GM19455 (cell line): ENCODE results near the gene CA5B.
"Not testable (repeated sequence)": the region's sequence is repeated elsewhere in the genome, so short reads cannot be mapped to it uniquely, and the experiment has no call there.

ENCODE experiments used
- ATAC-seq: cut with Tn5 transposase; IDR thresholded peaks from one replicate; pipeline ENCODE4 v1.9.1; 2021; ENCODE audit not compliant: unreplicated experiment

CA5B gene, protein sequence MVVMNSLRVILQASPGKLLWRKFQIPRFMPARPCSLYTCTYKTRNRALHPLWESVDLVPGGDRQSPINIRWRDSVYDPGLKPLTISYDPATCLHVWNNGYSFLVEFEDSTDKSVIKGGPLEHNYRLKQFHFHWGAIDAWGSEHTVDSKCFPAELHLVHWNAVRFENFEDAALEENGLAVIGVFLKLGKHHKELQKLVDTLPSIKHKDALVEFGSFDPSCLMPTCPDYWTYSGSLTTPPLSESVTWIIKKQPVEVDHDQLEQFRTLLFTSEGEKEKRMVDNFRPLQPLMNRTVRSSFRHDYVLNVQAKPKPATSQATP

GRCh38 chrX:15737959-15738902 is at the start of gene CA5B:
Gene CA5B (plus strand): TSS chrX:15738270. CDS start chrX:15750024, 11,754 bp downstream.
- ATAC-seq, result peak; percentile 91

GRCh38 chrX:15694941-15695451 is 43.1 kb upstream of the CA5B start:
- no peak for ATAC-seq

DNA sequence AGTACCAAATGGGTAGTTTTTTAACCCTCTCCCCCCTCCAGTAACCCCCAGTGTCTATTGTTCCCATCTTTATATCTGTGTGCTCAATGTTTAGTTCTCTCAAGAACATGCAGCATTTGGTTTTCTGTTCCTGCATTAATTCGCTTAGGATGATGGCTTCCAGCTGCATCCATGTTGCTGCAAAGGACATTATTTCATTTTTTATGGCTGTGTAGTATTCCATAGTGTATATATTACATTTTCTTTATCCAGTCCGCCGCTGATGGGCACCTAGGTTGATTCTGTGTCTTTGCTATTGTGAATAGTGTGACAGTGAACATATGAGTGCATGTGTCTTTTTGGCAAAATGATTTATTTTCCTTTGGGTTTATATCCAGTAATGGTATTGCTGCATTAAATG is 41.6 kb upstream of the CA5B start:
- ATAC-seq, result no peak

GRCh38 chrX:15702488-15703371 is 35.3 kb upstream of the CA5B start:
- ATAC-seq, result no peak

DNA sequence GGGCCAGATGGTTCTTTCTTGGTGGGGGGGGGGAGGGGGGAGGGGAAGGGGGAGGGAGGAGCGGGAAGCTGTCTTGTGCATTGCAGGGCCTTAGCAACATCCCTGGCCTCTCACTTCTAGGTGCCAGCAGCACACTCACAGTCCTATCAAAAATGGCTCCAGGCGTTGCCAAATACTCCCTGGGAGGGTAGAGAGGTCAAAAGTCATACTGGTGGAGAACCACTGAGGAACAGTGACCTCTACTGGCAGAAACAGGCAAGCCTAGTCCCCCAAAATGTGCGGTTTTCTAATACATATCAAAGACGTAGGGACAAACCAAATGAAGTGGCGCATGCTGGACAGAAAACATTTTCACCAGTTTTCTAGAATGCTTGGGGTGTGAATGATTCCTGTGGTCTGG is 34.3 kb upstream of the CA5B start:
- not testable (repeated sequence) for ATAC-seq

DNA sequence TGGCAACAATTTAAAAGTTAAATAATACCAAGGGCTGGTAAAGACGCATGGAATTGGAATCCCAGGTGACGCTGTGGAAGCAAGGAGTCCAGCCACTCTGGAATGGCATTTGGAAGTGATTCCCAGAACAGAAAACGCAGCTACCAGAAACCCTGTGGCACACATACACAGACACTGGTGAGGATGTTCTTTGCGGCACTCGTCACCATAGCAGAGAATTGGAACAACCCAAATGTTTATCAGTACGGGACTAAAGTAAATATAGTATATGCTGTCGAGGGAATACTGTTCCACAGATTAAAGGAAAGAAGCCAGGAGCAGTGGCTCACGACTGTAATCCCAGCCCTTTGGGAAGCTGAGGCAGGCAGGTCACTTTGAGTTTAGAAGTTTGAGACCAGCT is 33.8 kb upstream of the CA5B start:
- not testable (repeated sequence) for ATAC-seq

GRCh38 chrX:15714529-15714928 is 23.5 kb upstream of the CA5B start:
- ATAC-seq, result no peak

DNA sequence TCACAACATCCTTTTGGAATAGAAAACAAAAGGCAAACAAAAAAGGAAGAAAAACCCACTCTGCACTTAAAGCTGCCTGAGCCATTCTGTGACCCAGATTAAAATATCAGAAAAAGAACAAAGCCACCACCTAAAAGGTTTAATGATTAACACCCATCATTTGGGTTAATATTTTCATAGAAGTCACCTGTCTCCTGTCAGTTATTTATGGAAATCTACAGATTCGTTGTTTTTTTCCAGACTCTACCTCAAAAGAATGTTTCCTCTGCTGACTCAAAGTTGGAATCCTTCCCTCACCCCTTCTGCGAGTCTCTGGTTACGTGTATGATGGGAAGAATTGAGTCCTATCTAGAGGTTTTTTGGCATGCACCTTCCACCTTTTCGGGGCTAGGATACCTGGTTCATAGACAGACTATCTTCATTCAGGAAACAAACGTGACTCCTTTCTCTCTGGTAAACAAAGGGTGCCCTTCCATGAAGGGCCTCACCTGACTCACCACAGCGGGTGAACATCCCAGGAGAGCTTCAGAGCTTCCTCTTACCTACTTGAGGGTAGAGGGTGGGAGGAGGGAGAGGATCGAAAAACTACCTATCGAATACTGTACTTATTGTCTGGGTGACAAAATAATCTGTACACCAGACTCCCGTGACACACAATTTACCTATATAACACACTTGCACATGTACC is 19.6 kb upstream of the CA5B start:
- no peak for ATAC-seq

DNA sequence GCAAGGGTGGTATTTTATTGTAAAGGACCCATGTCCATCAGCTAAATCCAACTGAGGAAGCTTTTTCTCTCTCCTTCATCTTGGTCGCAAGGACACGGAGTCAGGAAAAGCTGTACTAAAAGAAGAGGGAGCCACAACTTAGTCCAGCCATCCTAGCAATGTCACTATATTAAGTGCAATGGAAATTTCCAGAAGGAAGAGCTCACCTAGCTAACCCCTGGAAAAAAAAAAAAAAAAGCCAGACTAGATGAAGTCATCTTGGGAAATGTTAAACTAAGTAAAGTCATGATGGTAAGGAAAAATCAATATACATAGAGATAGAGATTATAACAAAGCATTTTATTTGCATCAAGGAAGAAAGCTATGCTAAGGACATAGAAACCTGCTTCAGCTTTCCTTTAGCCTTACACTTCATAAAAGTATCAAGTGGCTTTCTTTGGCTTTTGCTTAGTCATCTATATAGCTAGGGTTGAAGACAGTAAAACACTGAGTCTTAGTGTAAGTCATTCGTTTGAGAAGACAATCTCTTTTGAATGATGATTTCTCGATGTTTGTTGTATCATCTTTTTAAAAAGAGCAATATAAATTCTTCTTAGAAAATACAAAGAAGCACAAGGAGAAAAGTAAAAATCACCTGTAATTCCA is 18.6 kb upstream of the CA5B start:
- ATAC-seq, result no peak

GRCh38 chrX:15721911-15722310 is 16.2 kb upstream of the CA5B start:
- ATAC-seq, result no peak

DNA sequence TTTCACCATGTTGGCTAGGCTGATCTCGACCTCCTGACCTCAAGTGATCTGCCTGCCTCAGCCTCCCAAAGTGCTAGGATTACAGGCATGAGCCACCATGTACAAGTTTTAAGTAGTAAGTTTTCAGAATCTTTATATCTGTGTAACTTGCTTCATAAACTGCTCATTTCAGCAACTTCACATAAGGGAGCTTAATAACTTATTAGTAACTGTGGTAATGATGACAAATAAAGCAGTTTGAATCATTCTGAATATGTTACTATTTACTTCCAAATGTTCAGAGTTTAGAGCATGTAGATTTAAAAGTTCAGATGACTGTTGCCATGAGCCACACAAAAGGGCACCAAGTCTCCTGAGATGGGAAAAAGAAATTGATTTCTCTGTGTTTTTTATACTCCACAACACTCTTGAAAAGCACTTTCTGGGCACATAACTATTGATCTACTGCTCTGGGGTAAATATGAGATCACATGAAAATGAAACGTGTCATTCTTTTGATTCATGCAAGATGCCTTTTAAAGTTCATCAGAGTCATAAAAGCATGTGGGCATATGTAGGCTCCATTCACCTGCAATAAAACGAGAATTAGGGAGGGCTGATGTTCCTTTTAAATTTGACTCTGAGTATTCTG is 14.1 kb upstream of the CA5B start:
- ATAC-seq, result no peak

DNA sequence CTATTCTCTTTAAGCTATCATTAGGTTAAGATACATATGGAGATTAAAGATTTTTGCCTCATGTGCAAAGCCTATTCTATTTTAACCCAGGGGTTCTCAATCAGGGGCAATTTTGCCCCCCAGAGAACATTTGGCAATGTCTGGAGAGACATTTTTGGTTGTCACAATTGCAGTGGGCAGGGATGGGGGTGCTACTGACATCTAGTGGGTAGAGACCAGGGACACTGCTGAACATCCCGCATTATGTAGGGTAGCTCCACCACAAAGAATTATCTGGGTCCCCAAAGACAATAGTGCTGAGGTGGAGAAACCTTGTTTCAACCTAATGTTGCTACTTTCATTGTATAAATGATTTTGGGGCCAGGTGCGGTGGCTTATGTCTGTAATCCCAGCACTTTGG is 13.2 kb upstream of the CA5B start:
- ATAC-seq, result no peak

GRCh38 chrX:15731368-15731767 is 6.7 kb upstream of the CA5B start:
- not testable (repeated sequence) for ATAC-seq

DNA sequence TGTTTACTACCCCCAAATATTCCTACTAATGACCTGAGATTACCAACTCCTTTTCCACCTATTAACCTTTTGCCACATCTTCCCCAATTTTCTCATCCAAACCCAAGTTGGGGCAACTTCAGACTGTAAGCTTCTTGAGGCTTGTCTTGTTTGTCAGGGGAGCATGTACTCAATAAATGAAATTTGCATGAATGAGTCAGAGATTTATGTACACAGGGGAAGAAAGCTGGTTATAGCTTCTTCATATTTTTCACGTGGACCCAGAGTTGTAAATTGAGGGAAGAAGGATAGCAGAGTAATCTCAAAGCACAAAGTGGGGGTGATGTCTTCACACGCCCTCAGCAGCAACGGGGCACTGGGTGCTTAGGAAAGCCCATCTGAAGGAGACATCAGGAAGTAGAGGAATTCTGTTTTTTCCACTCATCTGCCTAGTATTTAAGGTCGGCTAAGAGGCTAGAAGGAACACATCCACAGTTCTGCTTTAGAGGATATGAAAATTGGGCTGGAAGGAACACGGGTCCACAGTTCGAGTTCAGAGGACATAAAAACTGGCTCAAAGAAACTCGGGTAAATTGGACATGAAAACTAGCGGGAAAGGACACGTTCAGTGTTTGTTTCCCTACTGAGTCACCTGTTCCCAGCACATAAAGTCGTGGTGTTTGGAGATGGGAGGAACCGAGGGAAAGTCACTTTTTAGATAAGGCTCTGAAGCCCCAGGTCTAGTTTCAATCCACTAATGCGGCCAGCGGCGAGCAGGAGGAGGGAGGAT is 696 bp upstream of the CA5B start:
- ATAC-seq, result no peak

DNA sequence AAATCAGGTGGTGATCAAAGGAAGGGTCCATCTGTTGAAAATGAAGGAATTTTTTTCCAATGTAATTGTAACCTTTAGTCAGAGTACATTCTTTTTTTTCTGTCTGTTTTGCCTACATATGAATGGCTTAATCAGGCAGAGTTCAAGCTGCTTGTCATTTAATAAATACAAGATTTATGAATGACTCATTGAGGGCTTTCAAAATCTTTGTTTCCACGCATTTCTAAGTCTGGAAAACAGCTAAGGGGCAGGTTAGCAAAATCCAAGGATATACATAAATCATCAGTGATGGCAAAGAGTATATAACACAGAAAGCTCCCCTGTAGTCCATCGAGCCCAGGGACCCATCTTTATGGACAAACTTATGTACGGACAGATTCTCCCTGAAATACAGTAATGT is 1.8 kb downstream of the CA5B start:
- no peak for ATAC-seq

- no peak for ATAC-seq
These were observed 6.3 kb downstream of the CA5B start for GRCh38 chrX:15744181-15744867.

GRCh38 chrX:15745179-15745578 is 7.1 kb downstream of the CA5B start:
- ATAC-seq, result no peak

DNA sequence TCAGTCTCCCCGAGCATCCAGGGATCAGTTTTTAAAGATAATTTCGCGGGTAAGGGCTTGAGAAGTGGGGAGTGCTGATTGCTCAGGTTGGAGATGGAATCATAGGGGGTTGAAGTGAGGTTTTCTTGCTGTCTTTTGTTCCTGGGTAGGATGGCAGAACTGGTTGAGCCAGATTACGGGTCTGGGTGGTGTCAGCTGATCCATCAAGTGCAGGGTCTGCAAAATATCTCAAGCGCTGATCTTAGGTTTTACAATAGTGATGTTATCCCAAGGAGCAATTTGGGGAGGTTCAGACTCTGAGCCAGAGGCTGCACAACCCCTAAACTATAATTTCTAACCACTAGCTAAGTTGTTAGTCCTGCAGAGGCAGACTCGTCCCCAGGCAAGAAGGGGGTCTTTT is 8.6 kb downstream of the CA5B start:
- not testable (repeated sequence) for ATAC-seq
